ENCODE data around the gene PDK3.

GRCh38 chrX:24475480-24475879 is 10.4 kb downstream of the PDK3 start:
- TF ChIP-seq POLR2A (IDR thresholded peaks at IDR 0.05; ENCODE audit: borderline replicate concordance, extremely low read depth, insufficient read depth, insufficient read length) = no peak
- no peak for TF ChIP-seq MAX (IDR thresholded peaks at IDR 0.05)
- no peak for TF ChIP-seq SP1 (IDR thresholded peaks at IDR 0.05; ENCODE audit: low read depth)
- TF ChIP-seq ZNF274 (IDR thresholded peaks at IDR 0.05; ENCODE audit: low read depth, low read length) = no peak
- no peak for TF ChIP-seq CTCF (IDR thresholded peaks at IDR 0.05 in 2 of 3, conservative IDR thresholded peaks at IDR 0.05 in 1 of 3; ENCODE audit: borderline replicate concordance in 1 of 3, insufficient read depth in 1 of 3, low read depth in 2 of 3, low read length in 2 of 3)
- no peak for TF ChIP-seq SIN3A (IDR thresholded peaks at IDR 0.05; ENCODE audit: low read depth)
- no peak for TF ChIP-seq REST (IDR thresholded peaks at IDR 0.05; ENCODE audit: low read depth)
- no peak for TF ChIP-seq EZH2 (IDR thresholded peaks at IDR 0.05)
- TF ChIP-seq POLR2AphosphoS5 (IDR thresholded peaks at IDR 0.05; ENCODE audit: low read depth, low read length) = no peak
- no peak for TF ChIP-seq FOSL1 (IDR thresholded peaks at IDR 0.05; ENCODE audit: low read depth)
- no peak for TF ChIP-seq EZH2phosphoT487 (IDR thresholded peaks at IDR 0.05; ENCODE audit: borderline replicate concordance)
- TF ChIP-seq CEBPB (IDR thresholded peaks at IDR 0.05; ENCODE audit: low read depth) = no peak
- TF ChIP-seq RAD21 (IDR thresholded peaks at IDR 0.05; ENCODE audit: low read depth) = no peak
- no peak for TF ChIP-seq TCF7L2 (IDR thresholded peaks at IDR 0.05; ENCODE audit: borderline replicate concordance, extremely low read depth, insufficient read depth, insufficient read length)

Data from HCT116 (cell line).